H1 (cell line): ENCODE measurements around the gene ALK. TPM values are rescaled to one million over a fixed set of nuclear protein-coding genes. Genes with fewer than 3 reads are reported as not detected.

Experiments used
- CTCF ChIA-PET: fragments of 300-600 bp; sonication (Branson Sonifier 250); formaldehyde crosslinking; loops from one replicate; lab custom pipeline; 2021; ENCODE audit not compliant: partially characterized antibody; lab: Charles Lee
- POLR2A ChIA-PET: fragments of 300-600 bp; sonication (Branson Sonifier 250); formaldehyde crosslinking; loops from one replicate; lab custom pipeline; 2021; ENCODE audit warnings: inconsistent platforms; ENCODE audit not compliant: partially characterized antibody; lab: Charles Lee
- DNase-seq, 2 experiments: peaks; one replicate each; pipeline versions ENCODE4 v3.0.0 to v3.0.0-alpha.2; 2010 to 2022; ENCODE audit warnings: low spot score in 2 of 2, low read depth in 1 of 2, mixed read lengths in 1 of 2
- FAIRE-seq: peaks from 2 replicates; lab custom pipeline; 2011; peaks lifted over from hg19 to GRCh38; lab: Jason Lieb, UNC
- H2AFZ ChIP-seq: 2 replicates; pipeline ENCODE4 v1.8.1; 2012; ENCODE audit warnings: low read length, inconsistent platforms
- H2AK5ac ChIP-seq: 2 replicates; pipeline ENCODE4 v1.6.1; 2013; ENCODE audit warnings: low read depth, low read length
- H2BK120ac ChIP-seq: replicated peaks from 2 replicates; pipeline ENCODE3; 2013; ENCODE audit warnings: low read depth, low read length, inconsistent platforms
- H2BK12ac ChIP-seq: 2 replicates; pipeline ENCODE4 v1.6.1; 2013; ENCODE audit warnings: low read depth, low read length
- H2BK15ac ChIP-seq: 2 replicates; pipeline ENCODE4 v1.6.1; 2013; ENCODE audit warnings: low read length
- H2BK20ac ChIP-seq: 2 replicates; pipeline ENCODE4 v1.6.1; 2013; ENCODE audit warnings: low read length
- H2BK5ac ChIP-seq: 2 replicates; pipeline ENCODE4 v1.6.1; 2013; ENCODE audit warnings: low read depth, low read length
- H3K14ac ChIP-seq: 2 replicates; pipeline ENCODE4 v1.6.1; 2013; ENCODE audit warnings: inconsistent platforms; ENCODE audit not compliant: insufficient read length
- H3K18ac ChIP-seq: 2 replicates; pipeline ENCODE4 v1.6.1; 2013; ENCODE audit warnings: low read length; ENCODE audit errors: extremely low read depth
- H3K23ac ChIP-seq: 2 replicates; pipeline ENCODE4 v1.6.1; 2013; ENCODE audit warnings: inconsistent platforms; ENCODE audit not compliant: insufficient read length
- H3K23me2 ChIP-seq: 2 replicates; pipeline ENCODE4 v1.6.1; 2013; ENCODE audit warnings: low read depth, low read length
- H3K27ac ChIP-seq: 2 replicates; pipeline ENCODE4 v1.6.1; 2011; ENCODE audit warnings: low read depth, low read length, inconsistent platforms
- H3K27me3 ChIP-seq, 4 experiments: replicated peaks in 1 of 4; 1 replicate in 1 of 4; 2 replicates in 3 of 4; pipeline versions ENCODE4 v1.6.1 to v1.8.1; 2011 to 2013; ENCODE audit warnings: low read length in 3 of 4, mild to moderate bottlenecking in 3 of 4, inconsistent platforms in 2 of 4, mixed read lengths in 2 of 4, moderate library complexity in 1 of 4; ENCODE audit not compliant: control insufficient read depth in 3 of 4, insufficient read depth in 3 of 4; ENCODE audit errors: extremely low read depth in 1 of 4
- H3K36me3 ChIP-seq, 4 experiments: 2 replicates each; pipeline versions ENCODE4 v1.6.1 to v1.8.1; 2011 to 2013; ENCODE audit warnings: mild to moderate bottlenecking in 4 of 4, low read length in 3 of 4, moderate library complexity in 2 of 4, control low read depth in 1 of 4, inconsistent platforms in 1 of 4; ENCODE audit not compliant: insufficient read depth in 4 of 4, control insufficient read depth in 2 of 4
- H3K4ac ChIP-seq: replicated peaks from 2 replicates; pipeline ENCODE3; 2013; ENCODE audit warnings: low read length, low read depth, mixed read lengths, inconsistent platforms; ENCODE audit not compliant: insufficient read length
- H3K4me1 ChIP-seq, 4 experiments: replicated peaks in 1 of 4; 1 replicate in 1 of 4; 2 replicates in 3 of 4; pipeline versions ENCODE4 v1.6.1 to v1.8.1; 2011 to 2013; ENCODE audit warnings: low read length in 3 of 4, inconsistent platforms in 2 of 4, mixed read lengths in 1 of 4; ENCODE audit not compliant: insufficient read depth in 4 of 4, control insufficient read depth in 3 of 4
- H3K4me2 ChIP-seq, 2 experiments: 2 replicates each; pipeline versions ENCODE4 v1.6.1 to v1.8.1; 2011 to 2013; ENCODE audit warnings: low read depth in 2 of 2, low read length in 2 of 2, control low read depth in 1 of 2, inconsistent platforms in 1 of 2, mild to moderate bottlenecking in 1 of 2; ENCODE audit not compliant: insufficient read depth in 1 of 2
- H3K4me3 ChIP-seq, 4 experiments: fragments of 200-600, 300-600 bp in 1 of 4; sonication (generic), shearing (Covaris generic), sonication (Bioruptor Twin) in 1 of 4; 2 replicates each; pipeline versions ENCODE4 v1.5.1 to v1.8.1; 2011 to 2016; ENCODE audit warnings: low read length in 4 of 4, low read depth in 3 of 4, control low read depth in 2 of 4, inconsistent platforms in 2 of 4, mild to moderate bottlenecking in 2 of 4, mixed read lengths in 1 of 4, moderate library complexity in 1 of 4; ENCODE audit not compliant: insufficient read depth in 2 of 4; ENCODE audit errors: extremely low read depth in 1 of 4
- H3K56ac ChIP-seq: replicated peaks from 2 replicates; pipeline ENCODE3; 2013; ENCODE audit warnings: low read depth, mild to moderate bottlenecking, mixed read lengths, low read length, inconsistent platforms; ENCODE audit not compliant: insufficient read length
- H3K79me1 ChIP-seq: 2 replicates; pipeline ENCODE4 v1.6.1; 2013; ENCODE audit warnings: low read depth, low read length, control low read depth
- H3K79me2 ChIP-seq, 2 experiments: 2 replicates each; pipeline versions ENCODE4 v1.6.1 to v1.8.1; 2012 to 2013; ENCODE audit warnings: low read length in 2 of 2, mild to moderate bottlenecking in 2 of 2, inconsistent platforms in 1 of 2; ENCODE audit not compliant: insufficient read depth in 2 of 2, control insufficient read depth in 1 of 2
- H3K9ac ChIP-seq, 4 experiments: replicated peaks in 1 of 4; 1 replicate in 1 of 4; 2 replicates in 3 of 4; pipeline versions ENCODE4 v1.6.1 to v1.8.1; 2011 to 2013; ENCODE audit warnings: low read depth in 3 of 4, low read length in 3 of 4, control low read depth in 2 of 4, mild to moderate bottlenecking in 2 of 4, moderate library complexity in 2 of 4, inconsistent platforms in 1 of 4; ENCODE audit errors: extremely low read depth in 1 of 4
- H3K9me3 ChIP-seq, 2 experiments: 2 replicates each; pipeline versions ENCODE4 v1.6.1 to v1.8.1; 2012 to 2013; ENCODE audit warnings: mild to moderate bottlenecking in 2 of 2, moderate library complexity in 2 of 2, control low read depth in 1 of 2, inconsistent platforms in 1 of 2, low read depth in 1 of 2, low read length in 1 of 2, mixed read lengths in 1 of 2; ENCODE audit not compliant: insufficient read depth in 2 of 2
- H4K20me1 ChIP-seq, 2 experiments: replicated peaks in 1 of 2; 2 replicates each; pipeline versions ENCODE3 to v1.8.1; 2011 to 2013; ENCODE audit warnings: inconsistent platforms in 2 of 2, low read length in 2 of 2, mild to moderate bottlenecking in 1 of 2; ENCODE audit not compliant: insufficient read depth in 2 of 2, control insufficient read depth in 1 of 2
- H4K5ac ChIP-seq: 2 replicates; pipeline ENCODE4 v1.6.1; 2013; ENCODE audit warnings: low read length, low read depth, mixed read lengths, inconsistent platforms; ENCODE audit not compliant: insufficient read length
- H4K8ac ChIP-seq: 2 replicates; pipeline ENCODE4 v1.8.0; 2013; ENCODE audit warnings: mild to moderate bottlenecking, moderate library complexity, low read length, inconsistent platforms; ENCODE audit not compliant: insufficient read depth; ENCODE audit errors: extremely low read depth
- H4K91ac ChIP-seq: replicated peaks from 2 replicates; pipeline ENCODE3; 2013; ENCODE audit warnings: low read length, mixed read lengths, inconsistent platforms; ENCODE audit not compliant: insufficient read length
- GTF2F1 ChIP-seq: IDR thresholded peaks from 2 replicates; pipeline ENCODE4 v1.6.1; 2012; ENCODE audit warnings: low read depth, low read length, improper control_type of control experiment, borderline replicate concordance
- JUND ChIP-seq: IDR thresholded peaks from 2 replicates; pipeline ENCODE4 v1.6.1; 2011; ENCODE audit warnings: mild to moderate bottlenecking, improper control_type of control experiment, low read length
- KDM5A ChIP-seq: fragments of 200-600 bp; IDR thresholded peaks from 2 replicates; pipeline ENCODE4 v1.7.1; 2012; ENCODE audit warnings: mild to moderate bottlenecking, low read length, inconsistent platforms, mixed read lengths
- NANOG ChIP-seq: IDR thresholded peaks from 2 replicates; pipeline ENCODE4 v1.6.1; 2011; ENCODE audit warnings: low read length, low read depth, mild to moderate bottlenecking, inconsistent platforms; ENCODE audit not compliant: insufficient read depth, poor library complexity, severe bottlenecking
- RAD21 ChIP-seq, 2 experiments: IDR thresholded peaks in 1 of 2; conservative IDR thresholded peaks in 1 of 2; 2 replicates each; pipeline ENCODE4 v1.6.1; 2011; ENCODE audit warnings: low read depth in 2 of 2, low read length in 2 of 2, improper control_type of control experiment in 1 of 2, inconsistent platforms in 1 of 2, mild to moderate bottlenecking in 1 of 2, moderate library complexity in 1 of 2
- SUZ12 ChIP-seq: fragments of 200-600 bp; sonication (generic); IDR thresholded peaks from 2 replicates; pipeline ENCODE4 v1.6.1; 2012; ENCODE audit warnings: mild to moderate bottlenecking, inconsistent platforms, low read length, moderate library complexity, mixed read lengths
- TBP ChIP-seq: IDR thresholded peaks from 2 replicates; pipeline ENCODE4 v1.6.1; 2011; ENCODE audit warnings: low read depth, low read length, improper control_type of control experiment
- TCF12 ChIP-seq: IDR thresholded peaks from 2 replicates; pipeline ENCODE4 v1.6.1; 2011; ENCODE audit warnings: low read depth, mild to moderate bottlenecking, low read length
- ZNF274 ChIP-seq: IDR thresholded peaks from 2 replicates; pipeline ENCODE4 v1.7.0; 2012; ENCODE audit warnings: low read length, borderline replicate concordance; ENCODE audit errors: extremely low read depth
- WGBS, 2 experiments: shearing (Covaris generic) in 1 of 2; methylation state at CpG; one replicate each; pipeline versions ENCODE4 v1.1.6 to v1.1.7; 2013 to 2015; ENCODE audit warnings: low lambda C conversion rate in 2 of 2, mixed read lengths in 2 of 2, inconsistent platforms in 1 of 2, low coverage in 1 of 2, missing lambda C conversion rate in 1 of 2; ENCODE audit not compliant: insufficient replicate concordance in 2 of 2, insufficient coverage in 1 of 2, insufficient read length in 1 of 2; ENCODE audit errors: extremely low coverage in 1 of 2, missing lambda C conversion rate in 1 of 2; 5-methylcytosine and 5-hydroxymethylcytosine counted together
- polyA plus RNA-seq, 7 experiments: library from polyadenylated mRNA; depleted of rRNA in 3 of 7; stranded (reverse) in 5 of 7; unstranded in 2 of 7; fragments of >200 nt in 5 of 7; fragments of 200-250 nt in 2 of 7; gene quantifications; 1 replicate in 5 of 7; 2 replicates in 1 of 7; 4 replicates in 1 of 7; pipeline versions ENCODE4 v1.2.1 to v1.2.3, GENCODE V29; 2011 to 2013; ENCODE audit warnings: missing spikeins in 2 of 7, mixed read lengths in 2 of 7
- total RNA-seq: library from RNA; stranded (reverse); fragmentation: NEBNext Ultra II Directional; extraction: Animal tissue kit (Norgen Biotek cat#: 25700); gene quantifications from 2 replicates; pipeline ENCODE4 v1.2.1, GENCODE V29; 2021
- TF ChIP-seq, protein P1 (sequence below): IDR thresholded peaks from 2 replicates; pipeline ENCODE4 v1.6.1; 2011; ENCODE audit warnings: low read depth, mild to moderate bottlenecking, low read length; ENCODE audit not compliant: insufficient read depth

Gene ALK
- total and polyA plus RNA-seq, 2 of the 8 experiments (the other 6 are each of a cell fraction or from before 2014, with no cell fraction given), result 0.02 to 0.09 TPM

DNA sequence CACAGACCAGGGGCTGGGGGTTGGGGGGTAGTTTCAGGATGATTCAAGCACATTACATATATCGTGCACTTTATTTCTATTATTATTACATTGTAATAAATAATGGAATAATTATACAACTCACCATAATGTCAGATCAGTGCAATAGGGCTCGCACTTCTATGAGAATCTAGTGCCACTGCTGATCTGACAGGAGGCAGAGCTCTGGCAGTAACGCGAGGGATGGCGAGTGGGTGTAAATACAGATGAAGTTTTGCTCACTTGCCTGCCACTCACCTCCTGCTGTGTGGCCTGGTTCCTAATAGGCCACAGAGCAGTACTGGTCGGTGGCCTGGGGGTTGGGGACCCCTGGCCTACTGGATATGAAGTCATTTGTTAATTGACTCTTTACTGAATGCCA is 615.6 kb downstream of the ALK start:
- no peak overlapping the region for H4K5ac ChIP-seq
- H3K9ac ChIP-seq, result no peak overlapping the region
- no peak overlapping the region for H4K91ac ChIP-seq
- no peaks in the 10 kb centered on the region for H3K79me2 ChIP-seq
- H3K4ac ChIP-seq, result no peak overlapping the region
- no peak overlapping the region for H3K27ac ChIP-seq
- no peak overlapping the region for H3K14ac ChIP-seq
- H3K9me3 ChIP-seq, result no peaks in the 10 kb centered on the region
- CTCF ChIA-PET, result interaction anchor here (0.7 to 7.6 kb wide), 3 partner anchors 9 to 551 kb away, joined by 3 to 61 read pairs (median 6); no protein-coding TSS in a partner anchor
- peaks cover 0 to 7% (median under 1%) of the 10 kb centered on the region in 4 experiments; a peak in 2 of 7 replicates for H3K4me1 ChIP-seq
- 96% methylated on average over 6 of the region's 6 CpGs; no CpG with 5 or more reads in 1 of the 2 experiments for WGBS, 2 experiments
- no peak for DNase-seq
- FAIRE-seq, result no peak
- no peak overlapping the region for H2BK120ac ChIP-seq
- no peak overlapping the region for H2BK20ac ChIP-seq
- H2AK5ac ChIP-seq, result no peak overlapping the region
- H3K4me2 ChIP-seq, result no peak overlapping the region
- no peak overlapping the region for H2BK15ac ChIP-seq
- no peak overlapping the region for H2AFZ ChIP-seq
- H3K4me3 ChIP-seq, result no peak overlapping the region
- no peaks in the 10 kb centered on the region for H3K36me3 ChIP-seq
- no peak overlapping the region for H4K8ac ChIP-seq
- no peaks in the 10 kb centered on the region for H3K23me2 ChIP-seq
- H2BK12ac ChIP-seq, result no peak overlapping the region
- no peak overlapping the region for H3K23ac ChIP-seq
- no peak overlapping the region for H3K18ac ChIP-seq
- H3K27me3 ChIP-seq, result no peaks in the 10 kb centered on the region
- no peaks in the 10 kb centered on the region for H3K79me1 ChIP-seq
- no peaks in the 10 kb centered on the region for H4K20me1 ChIP-seq
- POLR2A ChIA-PET, result no interaction called here
- no peak overlapping the region for H2BK5ac ChIP-seq
- no peak for TF ChIP-seq ZNF274
- TF ChIP-seq JUND, result no peak
- no peak for TF ChIP-seq TBP
- no peak for TF ChIP-seq TCF12
- no peak for TF ChIP-seq GTF2F1
- TF ChIP-seq NANOG, result no peak
- no peak for TF ChIP-seq SUZ12
- TF ChIP-seq RAD21 (IDR thresholded peaks at IDR 0.05 in 1 of 2, conservative IDR thresholded peaks at IDR 0.05 in 1 of 2; ENCODE audit: low read depth in 2 of 2, low read length in 2 of 2), result no peak
- TF ChIP-seq KDM5A, result no peak
- TF ChIP-seq, protein P1, sequence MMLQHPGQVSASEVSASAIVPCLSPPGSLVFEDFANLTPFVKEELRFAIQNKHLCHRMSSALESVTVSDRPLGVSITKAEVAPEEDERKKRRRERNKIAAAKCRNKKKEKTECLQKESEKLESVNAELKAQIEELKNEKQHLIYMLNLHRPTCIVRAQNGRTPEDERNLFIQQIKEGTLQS, result no peak
- H3K56ac ChIP-seq, result no peak overlapping the region
